ENCODE data around the gene RAB4B. TPM values are rescaled to one million over a fixed set of nuclear protein-coding genes. Genes with fewer than 3 reads are reported as not detected.
"Not testable (repeated sequence)": the region's sequence is repeated elsewhere in the genome, so short reads cannot be mapped to it uniquely, and the experiment has no call there.

The RAB4B gene
- total RNA-seq, 1 experiment from 2014 or later: 7.4 TPM

DNA sequence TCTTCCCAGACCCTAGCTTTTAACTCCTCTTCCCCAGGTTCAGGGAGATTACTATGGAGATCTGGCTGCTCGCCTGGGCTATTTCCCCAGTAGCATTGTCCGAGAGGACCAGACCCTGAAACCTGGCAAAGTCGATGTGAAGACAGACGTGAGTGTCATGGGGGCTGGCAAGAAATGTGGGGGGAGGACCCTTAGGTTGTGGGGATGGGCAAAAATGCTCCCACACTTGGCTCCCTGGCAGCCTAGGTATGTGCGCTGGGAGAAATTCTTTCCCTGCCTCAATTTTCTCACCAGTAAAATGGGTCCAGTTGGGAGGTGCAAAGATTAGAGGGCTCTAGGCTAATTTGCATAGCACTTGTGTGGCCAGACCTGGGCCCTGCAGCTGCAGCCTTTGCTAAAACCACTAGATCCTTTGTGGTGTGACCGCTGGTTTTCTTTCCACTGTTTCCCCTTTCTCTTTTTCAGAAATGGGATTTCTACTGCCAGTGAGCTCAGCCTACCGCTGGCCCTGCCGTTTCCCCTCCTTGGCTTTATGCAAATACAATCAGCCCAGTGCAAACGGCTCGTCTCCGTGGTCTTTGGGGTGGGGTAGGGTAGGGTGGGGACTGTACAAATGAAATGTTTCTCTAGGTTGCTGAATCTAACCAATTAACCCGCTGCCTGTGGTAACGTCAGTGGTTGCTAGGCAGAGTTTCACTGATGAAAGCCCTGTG is 959 bp upstream of the RAB4B start:
- peak; percentile 84 for DNase-seq (ENCODE audit: extremely low read depth, low read depth)

DNA sequence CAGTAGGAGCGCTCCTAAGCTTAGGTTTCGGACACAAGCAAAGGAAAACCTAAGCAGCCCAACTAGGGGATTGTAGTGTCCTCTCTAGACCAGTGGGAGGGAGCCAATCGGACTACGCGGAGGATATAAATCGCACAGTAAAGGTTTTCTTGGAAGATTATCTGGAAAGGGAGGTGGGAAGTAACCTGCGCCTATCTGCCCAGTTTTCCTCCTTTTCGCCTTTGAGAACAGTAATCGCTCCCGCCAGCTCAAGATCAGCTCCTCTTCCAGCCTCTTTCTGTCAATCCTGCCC is 456 bp upstream of the RAB4B start:
- no peak for DNase-seq (ENCODE audit: extremely low read depth, low read depth)

DNA sequence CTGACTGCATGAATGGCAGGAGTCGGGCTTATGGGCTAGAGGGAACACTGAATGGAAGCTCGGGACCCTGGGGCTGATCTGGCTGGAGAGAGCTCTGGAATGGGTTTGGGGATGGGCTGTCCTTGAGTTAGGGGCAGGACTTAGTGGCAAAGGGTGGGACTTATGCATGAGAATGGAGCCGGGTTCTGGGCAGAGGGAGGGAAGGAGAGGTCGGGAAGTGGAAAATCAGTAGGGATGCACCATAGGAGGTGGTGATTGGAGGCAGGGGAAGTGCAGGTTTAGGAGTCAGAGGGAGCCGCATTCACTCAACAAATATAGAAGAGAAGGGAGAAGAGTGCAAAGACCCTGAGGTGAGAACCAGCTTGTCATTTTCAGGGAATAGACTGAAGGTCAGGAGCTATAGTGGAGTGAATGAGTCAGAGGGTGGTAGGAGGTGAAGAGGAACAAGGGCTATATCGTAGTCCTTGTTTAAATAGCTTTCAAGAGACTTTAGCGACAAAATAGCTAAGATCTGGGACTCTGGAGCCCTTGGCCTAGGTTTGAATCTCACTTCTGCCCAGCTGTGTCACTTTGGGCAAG is 748 bp downstream of the RAB4B start:
- no peak for DNase-seq (ENCODE audit: extremely low read depth, low read depth)

DNA sequence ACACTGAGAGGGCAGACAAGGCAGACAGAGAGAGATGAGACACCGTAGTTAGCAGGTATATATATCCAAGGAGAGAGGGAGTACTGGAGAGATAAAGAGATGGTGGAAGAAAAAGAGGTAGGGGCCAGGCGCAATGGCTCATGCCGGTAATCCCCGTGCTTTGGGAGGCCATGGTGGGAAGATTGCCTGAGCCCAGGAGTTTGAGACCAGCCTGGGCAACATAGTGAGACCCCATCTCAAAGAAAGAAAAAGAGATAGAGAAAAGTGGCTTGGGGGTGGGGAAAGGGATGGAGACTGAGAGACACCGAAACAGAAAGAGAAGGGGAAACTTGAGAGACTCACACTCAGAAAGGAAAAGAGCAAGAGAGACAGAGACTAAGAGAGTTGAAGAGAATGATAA is 2.5 kb downstream of the RAB4B start:
- no peak for DNase-seq (ENCODE audit: extremely low read depth, low read depth)

DNA sequence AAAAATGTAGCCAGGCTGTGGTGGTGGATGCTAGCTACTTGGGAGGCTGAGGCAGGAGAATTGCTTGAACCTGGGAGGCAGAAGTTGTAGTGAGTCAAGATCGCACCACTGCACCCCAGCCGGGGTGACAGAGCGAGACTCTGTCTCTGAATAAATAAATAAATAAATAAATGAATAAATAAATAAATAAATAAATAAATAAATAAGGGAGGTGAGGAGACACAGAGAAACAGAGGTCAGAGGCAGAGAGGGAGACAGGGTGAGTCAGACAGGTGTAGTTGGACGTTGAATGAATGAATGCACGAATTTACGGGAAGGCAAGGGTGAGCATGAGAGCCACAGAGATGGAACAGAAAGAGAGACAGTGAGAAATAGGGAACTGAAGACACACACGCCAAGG is 3.1 kb downstream of the RAB4B start:
- no peak for DNase-seq (ENCODE audit: extremely low read depth, low read depth)

DNA sequence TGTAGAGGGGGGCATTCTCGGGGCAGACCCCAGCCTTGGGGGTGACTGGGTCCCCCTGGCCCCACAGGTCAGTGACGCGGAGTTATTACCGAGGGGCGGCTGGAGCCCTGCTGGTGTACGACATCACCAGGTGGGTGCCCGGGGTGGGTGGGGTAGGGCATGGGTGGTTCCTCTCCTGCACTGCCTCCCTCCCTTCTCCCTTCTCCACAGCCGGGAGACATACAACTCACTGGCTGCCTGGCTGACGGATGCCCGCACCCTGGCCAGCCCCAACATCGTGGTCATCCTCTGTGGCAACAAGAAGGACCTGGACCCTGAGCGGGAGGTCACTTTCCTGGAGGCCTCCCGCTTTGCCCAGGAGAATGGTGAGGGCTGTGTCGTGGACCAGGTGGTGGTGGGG is 5.7 kb downstream of the RAB4B start:
- no peak for DNase-seq (ENCODE audit: extremely low read depth, low read depth)

DNA sequence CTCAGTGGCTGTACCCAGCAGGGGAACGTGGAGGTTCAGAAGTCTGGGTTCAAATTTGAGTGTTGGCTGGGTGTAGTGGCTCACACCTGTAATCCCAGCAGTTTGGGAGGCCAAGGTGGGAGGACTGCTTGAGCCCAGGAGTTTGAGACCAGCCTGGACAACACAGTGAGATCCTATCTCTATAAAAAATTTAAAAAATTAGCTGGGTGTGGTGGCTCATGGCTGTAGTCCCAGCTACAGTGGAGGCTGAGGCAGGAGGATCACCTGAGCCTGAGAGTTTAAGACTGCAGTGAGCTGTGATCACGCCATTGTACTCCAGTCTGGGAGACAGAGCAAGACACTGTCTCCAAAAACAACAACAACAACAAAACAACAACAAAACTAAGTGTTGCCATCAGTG is 6.1 kb downstream of the RAB4B start:
- not testable (repeated sequence) for DNase-seq (ENCODE audit: extremely low read depth, low read depth)

DNA sequence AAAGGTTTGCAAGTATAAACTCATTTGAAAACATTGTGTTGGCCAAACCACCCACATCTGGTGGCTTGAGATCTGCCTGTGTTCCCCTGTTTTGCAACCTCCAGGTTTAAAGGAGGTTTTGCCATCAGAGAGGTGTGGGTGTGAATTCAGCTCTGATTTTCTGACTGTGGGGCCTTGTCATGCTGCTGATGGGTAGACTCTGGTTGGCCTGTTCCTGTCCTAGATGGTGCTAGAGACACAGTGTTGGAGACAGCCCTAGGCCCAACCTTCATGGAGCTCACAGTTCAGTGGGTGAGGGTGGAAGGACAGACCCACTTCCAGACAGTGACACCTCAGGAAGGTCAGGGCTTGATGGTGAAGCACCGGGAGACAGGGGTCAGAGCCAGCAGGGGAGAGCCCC is 7.5 kb downstream of the RAB4B start:
- no peak for DNase-seq (ENCODE audit: extremely low read depth, low read depth)

DNA sequence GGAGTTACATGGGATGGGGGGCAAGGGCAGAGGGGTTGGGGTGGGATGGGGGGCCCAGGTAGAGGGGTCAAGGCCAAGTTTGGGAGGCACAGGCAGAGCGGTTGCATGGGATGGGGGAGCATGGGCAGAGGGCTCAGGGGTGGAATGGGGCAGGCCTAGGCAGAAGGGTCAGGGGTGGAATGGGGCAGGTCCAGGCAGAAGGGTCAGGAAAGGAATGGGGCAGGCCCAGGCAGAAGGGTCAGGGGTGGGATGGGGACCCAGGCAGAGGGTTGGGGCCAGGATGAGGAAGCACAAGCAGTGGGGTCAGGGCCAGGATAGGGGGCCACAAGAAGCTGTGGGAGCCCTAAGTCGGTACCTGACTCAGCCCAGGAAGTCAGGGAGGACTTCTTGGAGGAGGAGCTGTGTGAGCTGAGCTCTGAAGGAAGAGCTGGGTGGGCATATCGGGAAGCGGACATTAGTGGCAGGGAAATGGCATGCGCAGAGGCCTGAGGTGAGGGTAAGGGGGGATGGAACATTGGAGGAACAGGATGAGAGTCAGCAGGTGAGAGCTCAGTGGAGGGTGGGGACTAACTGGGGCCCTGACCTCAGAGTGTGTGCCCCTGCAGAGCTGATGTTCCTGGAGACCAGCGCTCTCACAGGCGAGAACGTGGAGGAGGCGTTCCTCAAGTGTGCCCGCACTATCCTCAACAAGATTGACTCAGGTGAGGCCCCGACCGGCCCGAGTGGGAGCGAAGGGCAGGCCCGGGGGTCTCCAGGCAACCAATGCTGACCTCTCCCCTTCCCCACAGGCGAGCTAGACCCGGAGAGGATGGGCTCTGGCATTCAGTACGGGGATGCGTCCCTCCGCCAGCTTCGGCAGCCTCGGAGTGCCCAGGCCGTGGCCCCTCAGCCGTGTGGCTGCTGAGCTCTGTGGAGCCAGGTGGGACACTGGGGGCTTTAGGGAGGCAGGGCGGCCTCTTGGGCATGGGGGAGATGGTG is 8.3 kb downstream of the RAB4B start:
- no peak for DNase-seq (ENCODE audit: extremely low read depth, low read depth)

DNA sequence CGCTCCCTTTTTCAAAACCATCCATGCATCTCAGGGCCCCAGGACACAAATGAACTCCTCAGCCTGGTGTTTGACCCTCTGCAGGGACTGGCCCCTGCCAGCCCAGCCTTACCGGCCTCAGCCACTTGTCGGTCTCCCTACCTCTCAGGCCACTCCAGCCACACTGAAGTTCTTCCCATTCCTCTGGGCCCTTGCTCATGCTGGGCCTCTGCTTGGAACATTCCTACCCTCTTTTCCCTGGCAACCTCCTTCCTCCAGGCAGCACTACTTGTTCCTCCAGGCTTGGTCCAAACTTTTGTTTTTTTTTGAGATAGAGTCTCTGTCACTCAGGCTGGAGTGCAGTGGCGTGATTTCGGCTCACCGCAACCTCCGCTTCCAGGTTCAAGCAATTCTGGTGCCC is 13.3 kb downstream of the RAB4B start:
- DNase-seq (ENCODE audit: extremely low read depth, low read depth): no peak

DNA sequence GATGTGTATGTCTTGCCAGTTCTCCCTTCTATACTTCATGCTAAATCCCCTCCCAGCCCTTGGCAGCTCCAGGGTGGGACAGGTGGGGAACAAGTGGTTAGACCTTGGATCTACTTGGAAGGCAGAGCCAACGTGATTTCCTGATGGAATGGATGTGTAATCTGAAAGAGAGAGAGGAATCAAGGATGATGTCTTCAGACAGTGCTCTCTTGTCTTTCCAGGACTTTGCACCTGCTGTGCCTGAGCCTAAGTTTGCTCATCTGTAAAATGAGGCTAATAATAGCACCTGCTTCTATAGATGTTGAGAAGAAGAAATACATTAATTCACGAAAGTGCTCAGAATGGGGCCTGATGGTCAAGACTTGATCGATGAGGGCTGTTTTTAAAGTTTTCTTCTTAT is 13.9 kb downstream of the RAB4B start:
- no peak for DNase-seq (ENCODE audit: extremely low read depth, low read depth)

DNA sequence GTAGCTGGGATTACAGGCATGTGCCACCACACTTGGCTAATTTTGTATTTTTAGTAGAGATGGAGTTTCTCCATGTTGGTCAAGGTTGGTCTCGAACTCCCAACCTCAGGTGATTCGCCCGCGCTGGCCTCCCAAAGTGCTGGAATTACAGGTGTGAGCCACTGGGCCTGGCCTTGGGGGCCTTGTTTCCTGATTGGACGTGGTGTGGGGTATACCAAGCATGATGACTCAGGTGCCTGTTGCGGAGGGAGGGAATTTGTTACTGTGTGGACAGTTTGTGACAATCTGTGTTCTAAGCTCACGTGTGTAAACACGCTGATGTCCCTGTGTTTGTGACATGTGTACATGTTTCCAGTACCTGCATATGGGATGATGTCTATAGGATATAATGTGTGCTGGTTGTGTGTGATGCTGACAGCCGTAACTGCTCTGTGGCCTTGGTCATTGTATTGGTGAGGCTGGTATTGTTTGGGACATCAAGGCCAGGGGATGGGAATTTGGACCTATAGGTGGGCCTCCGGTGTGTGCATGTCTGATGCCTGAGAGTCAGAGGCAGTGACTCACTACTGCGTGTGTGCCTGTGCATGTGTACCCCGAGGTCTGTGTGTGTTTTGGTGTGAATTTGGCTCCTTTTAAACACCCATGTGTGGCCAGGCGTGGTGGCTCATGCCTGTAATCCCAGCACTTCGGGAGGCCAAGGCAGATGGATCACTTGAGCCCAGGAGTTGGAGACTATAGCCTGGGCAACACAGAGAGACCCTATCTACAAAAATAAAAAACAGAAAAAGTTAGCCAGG is 19.3 kb downstream of the RAB4B start:
- no peak for DNase-seq (ENCODE audit: extremely low read depth, low read depth)

DNA sequence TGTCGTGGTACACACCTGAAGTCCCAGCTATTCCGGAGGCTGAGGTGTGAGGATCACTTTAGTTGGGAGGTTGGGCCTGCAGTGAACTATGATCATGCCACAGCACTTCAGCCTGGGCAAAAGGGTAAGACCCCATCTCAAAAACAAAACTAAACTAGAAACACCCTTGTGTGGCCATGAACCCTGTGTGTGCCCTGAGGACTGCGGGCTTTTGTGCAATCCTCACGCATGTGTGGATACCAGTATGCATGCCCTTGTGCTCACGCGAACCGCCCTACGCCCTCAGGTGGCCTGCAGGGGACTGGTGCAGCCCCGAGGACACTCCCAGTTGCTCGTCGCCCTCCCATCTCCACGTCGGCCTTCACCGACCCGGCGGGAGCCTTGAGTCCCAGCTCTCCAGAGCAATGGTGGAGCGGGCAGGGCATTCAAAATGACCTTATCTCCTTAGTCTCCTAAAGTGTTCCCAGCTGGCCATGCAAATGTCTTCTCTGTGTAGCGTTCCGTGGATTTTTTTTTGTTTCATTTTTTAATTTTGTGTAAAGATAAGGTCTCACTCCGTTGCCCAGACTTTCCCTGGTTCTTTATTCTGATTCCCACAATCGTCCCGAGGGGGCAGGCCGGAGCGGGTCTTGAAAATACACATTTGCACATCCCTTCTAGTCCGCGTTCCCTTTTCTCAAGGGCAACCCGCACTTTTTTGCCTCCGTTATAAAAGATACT is 20.1 kb downstream of the RAB4B start:
- DNase-seq (ENCODE audit: extremely low read depth, low read depth): peak; percentile 11

DNA sequence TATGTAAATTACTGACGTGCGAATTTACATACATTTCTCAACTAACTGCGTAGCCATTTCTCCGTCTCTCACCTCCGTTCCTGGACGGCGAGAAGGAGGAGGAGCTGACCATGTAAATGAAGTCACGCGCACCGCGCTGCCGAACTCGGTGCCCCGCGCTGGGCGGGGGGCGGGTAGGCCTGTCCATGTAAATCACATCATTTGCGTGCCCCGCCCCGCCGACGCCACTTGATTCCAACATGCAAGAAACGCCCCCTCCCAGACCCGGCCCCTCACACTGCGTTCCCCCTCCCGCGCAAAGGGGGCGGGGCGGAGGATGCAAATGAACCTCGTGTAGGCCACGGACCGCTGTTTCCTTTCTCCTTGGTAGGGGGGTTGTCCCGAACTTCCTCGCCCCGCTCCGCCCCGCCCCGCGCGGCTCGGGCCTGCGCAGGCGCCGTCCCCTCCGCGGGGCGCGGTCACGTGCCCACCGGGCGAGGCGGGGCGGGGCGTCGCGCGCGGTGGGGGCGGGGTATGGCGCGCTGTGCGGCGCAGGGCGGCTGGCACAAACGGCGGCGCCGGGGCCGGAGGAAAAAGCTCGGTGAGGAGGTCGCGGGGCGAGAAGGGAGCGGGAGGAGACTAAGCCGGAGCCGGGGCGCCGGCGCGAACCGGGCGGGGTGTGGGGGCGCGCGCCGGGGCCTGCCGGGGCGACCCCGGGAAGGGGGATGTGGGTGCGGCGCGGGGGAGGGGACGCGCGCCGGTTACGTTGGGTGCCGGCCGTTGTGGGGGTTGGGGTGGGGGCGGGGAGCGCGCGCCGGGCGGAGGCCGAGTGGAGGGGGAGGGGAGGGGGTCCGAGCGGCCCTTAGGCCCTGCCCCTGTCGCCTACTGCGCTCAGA is 20.9 kb downstream of the RAB4B start, which contains the start of gene EGLN2:
Gene EGLN2, plus strand, starts transcription at position 509 of the 875 bp plus-strand sequence. CDS start 1,382 bp downstream, outside the sequence.
- peak; percentile 98 for DNase-seq (ENCODE audit: extremely low read depth, low read depth)

DNA sequence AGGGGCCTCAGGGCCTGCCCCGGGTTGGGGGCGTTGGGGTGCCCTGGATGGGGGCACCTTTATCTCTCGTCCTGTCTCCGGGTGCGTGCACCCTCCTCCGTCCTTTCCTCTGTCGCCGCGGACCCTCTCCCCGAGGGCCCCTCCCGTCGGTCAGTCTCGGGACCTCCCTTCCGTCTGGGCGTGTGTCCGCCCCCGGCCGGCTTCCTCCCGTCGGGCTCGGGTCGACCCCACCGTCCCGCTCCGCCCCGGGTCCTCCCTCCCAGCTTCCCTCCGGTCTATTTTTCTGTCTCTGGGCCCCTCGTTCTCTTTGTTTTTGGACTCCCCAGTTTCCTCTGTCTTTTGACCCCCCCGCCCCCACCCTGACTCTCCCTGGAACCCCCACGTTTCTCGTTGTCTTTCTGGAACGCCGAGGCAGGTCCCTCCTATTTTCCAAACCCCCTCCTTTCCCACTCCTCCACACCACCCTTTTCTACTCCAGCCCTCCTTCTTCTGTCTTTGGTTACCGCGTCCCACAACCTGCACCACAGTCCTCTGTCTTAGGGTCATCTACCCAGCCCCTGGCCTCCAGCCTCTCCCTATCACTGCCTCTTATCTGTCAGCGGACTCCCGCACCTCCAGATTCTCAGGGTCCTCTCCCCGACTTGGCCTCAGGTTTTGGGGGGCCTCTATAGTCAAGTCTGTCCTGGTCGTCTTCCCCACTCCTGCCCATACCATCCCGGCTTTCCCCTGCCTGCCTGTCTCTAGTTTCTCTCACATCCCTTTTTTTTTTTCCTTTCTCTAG is 21.7 kb downstream of the RAB4B start:
- no peak for DNase-seq (ENCODE audit: extremely low read depth, low read depth)

DNA sequence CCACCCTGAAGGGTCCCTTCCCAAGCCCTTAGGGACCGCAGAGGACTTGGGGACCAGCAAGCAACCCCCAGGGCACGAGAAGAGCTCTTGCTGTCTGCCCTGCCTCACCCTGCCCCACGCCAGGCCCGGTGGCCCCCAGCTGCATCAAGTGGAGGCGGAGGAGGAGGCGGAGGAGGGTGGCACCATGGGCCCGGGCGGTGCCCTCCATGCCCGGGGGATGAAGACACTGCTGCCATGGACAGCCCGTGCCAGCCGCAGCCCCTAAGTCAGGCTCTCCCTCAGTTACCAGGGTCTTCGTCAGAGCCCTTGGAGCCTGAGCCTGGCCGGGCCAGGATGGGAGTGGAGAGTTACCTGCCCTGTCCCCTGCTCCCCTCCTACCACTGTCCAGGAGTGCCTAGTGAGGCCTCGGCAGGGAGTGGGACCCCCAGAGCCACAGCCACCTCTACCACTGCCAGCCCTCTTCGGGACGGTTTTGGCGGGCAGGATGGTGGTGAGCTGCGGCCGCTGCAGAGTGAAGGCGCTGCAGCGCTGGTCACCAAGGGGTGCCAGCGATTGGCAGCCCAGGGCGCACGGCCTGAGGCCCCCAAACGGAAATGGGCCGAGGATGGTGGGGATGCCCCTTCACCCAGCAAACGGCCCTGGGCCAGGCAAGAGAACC is 22.4 kb downstream of the RAB4B start:
- DNase-seq (ENCODE audit: extremely low read depth, low read depth): no peak

DNA sequence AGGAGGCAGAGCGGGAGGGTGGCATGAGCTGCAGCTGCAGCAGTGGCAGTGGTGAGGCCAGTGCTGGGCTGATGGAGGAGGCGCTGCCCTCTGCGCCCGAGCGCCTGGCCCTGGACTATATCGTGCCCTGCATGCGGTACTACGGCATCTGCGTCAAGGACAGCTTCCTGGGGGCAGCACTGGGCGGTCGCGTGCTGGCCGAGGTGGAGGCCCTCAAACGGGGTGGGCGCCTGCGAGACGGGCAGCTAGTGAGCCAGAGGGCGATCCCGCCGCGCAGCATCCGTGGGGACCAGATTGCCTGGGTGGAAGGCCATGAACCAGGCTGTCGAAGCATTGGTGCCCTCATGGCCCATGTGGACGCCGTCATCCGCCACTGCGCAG is 22.9 kb downstream of the RAB4B start:
- DNase-seq (ENCODE audit: extremely low read depth, low read depth): no peak

Data from NCI-H460 (cell line).